C4-2B (cell line): ENCODE results near the gene COMT.

Source experiments
- ZFX ChIP-seq: fragments of 450-650 bp; IDR thresholded peaks from 2 replicates; pipeline ENCODE4 v1.6.1; 2017
- TF ChIP-seq, protein P1 (sequence below): fragments of 450-650 bp; conservative IDR thresholded peaks from 2 replicates; pipeline ENCODE4 v1.5.1; 2017; ENCODE audit warnings: mild to moderate bottlenecking

DNA sequence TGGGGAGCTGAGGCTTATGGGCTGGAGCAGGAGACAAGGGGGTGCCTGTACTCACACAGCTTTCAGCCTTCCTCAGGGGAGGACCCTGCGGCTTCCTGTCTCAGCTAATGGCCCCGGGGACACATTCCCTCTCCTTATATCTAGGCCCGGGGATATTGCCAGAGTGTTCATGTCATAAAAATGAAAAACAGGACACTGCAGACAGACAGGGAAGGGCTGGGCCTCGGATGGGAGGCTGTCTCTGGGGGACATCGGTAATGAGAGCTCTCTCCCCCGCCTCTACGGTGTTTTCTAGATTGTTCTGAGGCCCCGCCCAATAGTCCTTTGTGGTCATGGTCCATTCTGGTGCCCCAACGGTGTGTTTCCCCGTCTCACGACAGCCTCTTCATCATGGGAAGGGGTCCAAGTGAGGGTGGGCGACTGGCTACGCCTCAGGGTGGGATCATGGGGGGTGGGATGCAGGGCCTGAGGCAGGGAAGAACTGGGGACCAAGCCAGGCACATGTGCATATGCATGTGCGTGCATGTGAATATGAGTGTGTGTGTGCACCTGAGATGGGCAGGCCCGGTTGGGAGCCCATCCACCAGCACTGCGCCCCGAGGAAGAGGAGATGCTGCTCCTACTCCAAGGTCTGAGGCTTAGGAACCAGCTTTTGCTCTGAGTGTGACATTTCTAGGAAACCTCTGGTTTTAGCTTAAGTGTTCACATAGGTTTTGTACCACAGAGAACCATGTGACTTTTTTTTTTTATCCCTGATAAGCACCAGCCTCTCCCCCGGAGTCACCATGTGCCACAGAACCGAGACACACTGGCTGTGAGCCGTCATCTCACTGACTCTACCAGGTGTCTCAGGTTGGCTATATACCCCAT is 69.8 kb downstream of the COMT start:
- TF ChIP-seq, protein P1, sequence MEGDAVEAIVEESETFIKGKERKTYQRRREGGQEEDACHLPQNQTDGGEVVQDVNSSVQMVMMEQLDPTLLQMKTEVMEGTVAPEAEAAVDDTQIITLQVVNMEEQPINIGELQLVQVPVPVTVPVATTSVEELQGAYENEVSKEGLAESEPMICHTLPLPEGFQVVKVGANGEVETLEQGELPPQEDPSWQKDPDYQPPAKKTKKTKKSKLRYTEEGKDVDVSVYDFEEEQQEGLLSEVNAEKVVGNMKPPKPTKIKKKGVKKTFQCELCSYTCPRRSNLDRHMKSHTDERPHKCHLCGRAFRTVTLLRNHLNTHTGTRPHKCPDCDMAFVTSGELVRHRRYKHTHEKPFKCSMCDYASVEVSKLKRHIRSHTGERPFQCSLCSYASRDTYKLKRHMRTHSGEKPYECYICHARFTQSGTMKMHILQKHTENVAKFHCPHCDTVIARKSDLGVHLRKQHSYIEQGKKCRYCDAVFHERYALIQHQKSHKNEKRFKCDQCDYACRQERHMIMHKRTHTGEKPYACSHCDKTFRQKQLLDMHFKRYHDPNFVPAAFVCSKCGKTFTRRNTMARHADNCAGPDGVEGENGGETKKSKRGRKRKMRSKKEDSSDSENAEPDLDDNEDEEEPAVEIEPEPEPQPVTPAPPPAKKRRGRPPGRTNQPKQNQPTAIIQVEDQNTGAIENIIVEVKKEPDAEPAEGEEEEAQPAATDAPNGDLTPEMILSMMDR = no peak
- no peak for TF ChIP-seq ZFX
